Bladder microvascular endothelial cell (primary cell): Measurements from ENCODE around the gene TNFAIP8L3. TPM values are rescaled to one million over a fixed set of nuclear protein-coding genes. Genes with fewer than 3 reads are reported as not detected.

Experiments
- total RNA-seq: library from RNA; depleted of rRNA; stranded (reverse); fragments of >200 nt; gene quantifications from 2 replicates; pipeline ENCODE4 v1.2.3, GENCODE V29; 2014

The TNFAIP8L3 gene
- 9.7 and 46.1 TPM in 2 replicates for total RNA-seq

DNA sequence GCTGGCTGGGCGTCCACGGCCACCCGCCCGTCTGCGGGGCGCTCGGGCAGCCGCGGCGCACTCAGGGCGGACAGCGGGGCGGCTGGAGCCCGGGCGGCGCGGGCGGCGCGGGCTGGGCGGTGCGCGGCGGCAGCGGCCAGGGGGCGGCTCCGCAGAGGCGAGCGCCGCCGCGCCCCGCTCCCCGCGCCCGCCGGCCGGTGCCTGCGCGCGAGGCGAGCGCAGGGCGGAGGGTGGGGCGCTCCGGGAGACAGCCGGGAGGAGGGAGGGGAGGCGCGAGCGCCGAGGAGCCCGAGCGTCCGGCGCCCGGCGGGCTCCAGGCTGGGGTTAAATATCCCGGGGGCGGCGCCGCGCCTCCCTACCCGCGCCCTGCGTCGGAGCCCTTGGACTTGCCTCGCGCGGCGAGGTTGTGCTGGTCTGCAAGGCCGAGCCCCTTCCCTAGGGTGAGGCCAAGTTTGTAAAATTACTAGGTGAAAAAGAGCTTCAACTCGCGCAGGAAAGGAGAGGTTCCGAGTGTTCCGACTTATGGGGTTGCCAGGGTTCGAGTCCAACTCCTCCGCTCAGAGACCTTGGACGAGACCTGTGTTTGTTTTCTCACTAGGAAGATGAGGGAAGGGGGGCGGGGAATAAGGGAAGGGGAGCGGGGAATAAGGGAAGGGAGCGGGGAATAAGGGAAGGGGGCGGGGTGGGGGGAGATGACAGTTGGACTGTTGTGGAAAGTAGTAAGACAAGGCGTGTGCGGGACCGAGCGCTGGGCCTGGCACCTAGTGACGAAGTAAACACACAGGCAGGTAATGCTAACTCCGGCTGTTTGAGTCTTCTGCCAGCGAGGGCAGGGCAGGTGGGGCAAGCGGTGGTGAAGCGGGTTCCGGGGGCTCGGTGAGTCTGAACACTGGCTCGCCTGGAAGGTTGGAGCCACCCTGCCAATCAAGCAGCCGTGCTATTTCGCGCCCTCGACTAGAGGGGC lies at the start of gene TNFAIP8L3:
TSS of gene TNFAIP8L3 (minus strand) at position 301 of the 964 bp plus-strand sequence. CDS start 311 bp downstream, outside the sequence.

Other genes with a start within 250 kb of the TNFAIP8L3 start
- gene AP4E1, start 186.2 kb downstream of the TNFAIP8L3 start, total RNA-seq: 6.0 and 12.7 TPM in 2 replicates
- not detected in 2 replicates for gene CYP19A1, start 243.7 kb upstream of the TNFAIP8L3 start, total RNA-seq
- 0.16 TPM in 1 of 2 replicates, not detected in the other for gene GLDN, start 246.7 kb upstream of the TNFAIP8L3 start, total RNA-seq